ENCODE measurements around the gene PPP1R16B. TPM values are rescaled to one million over a fixed set of nuclear protein-coding genes. Genes with fewer than 3 reads are reported as not detected.
"Not testable (repeated sequence)": the region's sequence is repeated elsewhere in the genome, so short reads cannot be mapped to it uniquely, and the experiment has no call there.

Gene PPP1R16B
- total RNA-seq, 2 donors from 2014 or later, result 45.6 to 60.9 TPM

DNA sequence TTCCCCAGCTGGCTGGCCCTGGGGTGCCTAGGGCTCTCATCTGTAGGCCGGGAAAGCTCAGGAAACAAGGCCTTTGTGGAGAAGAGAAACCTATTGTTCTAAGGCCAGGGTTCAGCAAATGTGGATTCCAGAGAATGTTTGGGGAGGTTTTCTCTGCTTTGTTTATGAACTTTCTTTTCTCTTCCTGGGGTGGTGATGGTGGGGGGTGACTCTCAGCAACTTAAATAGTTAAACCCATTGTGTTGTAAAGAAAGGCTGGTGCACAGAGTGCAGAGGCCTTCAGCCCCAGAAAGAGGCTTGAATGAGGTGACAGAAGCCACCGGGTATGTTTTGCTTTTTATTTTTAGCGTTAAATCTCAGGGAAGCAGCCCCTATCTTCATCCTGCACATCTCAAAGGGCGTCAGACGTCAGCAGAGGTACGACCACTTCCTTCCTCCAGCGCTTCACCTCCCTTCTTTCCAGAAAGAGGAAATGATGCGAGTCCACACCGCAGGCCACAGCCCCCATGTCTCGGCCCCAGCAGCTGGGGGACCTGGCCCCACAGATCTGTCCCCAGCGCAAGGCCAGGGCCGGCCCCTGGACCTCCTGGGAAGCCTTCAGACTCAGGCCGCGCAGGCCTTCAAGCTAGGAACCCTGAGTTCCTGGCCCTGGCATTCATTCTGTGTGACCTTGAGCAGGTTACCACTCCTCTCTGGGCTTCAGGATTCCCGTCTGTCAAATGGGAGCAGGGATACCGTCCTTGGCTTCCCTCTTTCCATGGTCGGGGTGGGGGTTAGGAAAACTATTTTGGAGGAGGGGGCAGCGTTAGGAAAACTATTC lies 605 bp upstream of the PPP1R16B start:
- Mint-ChIP-seq H3K27me3 (no peaks in the 10 kb centered on the region), H3K36me3 (ENCODE audit: low read depth) (peaks cover 3% of the 10 kb centered on the region), H3K4me1 (peaks cover 44% of the 10 kb centered on the region), H3K27ac (peak overlapping the region; percentile 98), H3K4me3 (peak overlapping the region; percentile 93)
- H3K9me3 ChIP-seq (ENCODE audit: control insufficient read depth, low read length, poor library complexity, severe bottlenecking), result no peaks in the 10 kb centered on the region
- DNase-seq (peak; percentile 58 to 71 (median 64)), ATAC-seq (peak; percentile 82)

DNA sequence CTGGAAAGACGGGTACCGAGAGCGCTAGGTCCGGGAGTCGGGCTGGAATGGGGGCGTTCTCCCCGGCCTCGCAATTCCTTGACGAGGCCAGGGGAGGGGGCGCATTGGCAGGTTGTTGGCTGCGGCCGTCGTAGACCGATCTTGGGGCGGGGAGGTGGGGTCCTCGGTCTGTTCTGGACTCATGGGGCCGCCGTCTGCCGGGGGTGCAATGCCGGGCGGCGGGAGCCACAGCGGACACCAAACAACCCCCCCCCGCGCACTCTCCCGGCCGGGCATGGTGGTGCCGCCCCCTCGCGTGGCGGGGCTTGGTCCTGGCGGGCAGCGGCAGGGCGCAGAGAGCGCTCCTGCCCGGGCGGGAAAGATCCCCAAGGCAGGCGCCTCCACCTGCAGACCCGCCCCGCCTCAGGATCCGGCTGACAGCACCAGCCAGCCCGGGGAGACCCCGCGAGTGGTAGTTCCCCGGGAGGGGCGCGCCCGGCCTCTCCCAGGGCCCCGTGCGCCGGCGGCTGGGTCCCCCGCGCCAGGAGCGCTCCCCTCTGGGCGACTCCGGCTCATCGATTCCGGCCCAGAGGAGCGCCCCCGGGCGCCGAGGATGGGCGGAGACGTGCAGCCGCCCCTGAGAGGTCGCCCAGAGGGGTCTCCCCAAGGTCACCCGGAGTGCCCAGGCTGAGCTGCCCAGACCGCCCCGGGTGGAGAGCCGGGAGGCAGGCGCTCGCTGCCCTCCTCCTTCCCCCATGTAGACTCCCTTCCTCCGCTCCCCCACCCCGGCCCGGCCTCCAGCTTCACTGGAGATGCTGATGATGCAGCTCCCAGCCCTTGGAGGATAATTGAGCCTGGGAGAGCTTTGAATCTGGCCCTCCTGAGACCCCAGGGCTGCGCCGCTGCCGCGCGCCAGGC lies 709 bp downstream of the PPP1R16B start:
- peaks cover 3% of the 10 kb centered on the region for H3K36me3 Mint-ChIP-seq (ENCODE audit: low read depth)
- H3K27ac Mint-ChIP-seq, result peak overlapping the region; percentile 98
- no peaks in the 10 kb centered on the region for H3K9me3 ChIP-seq (ENCODE audit: control insufficient read depth, low read length, poor library complexity, severe bottlenecking)
- no peaks in the 10 kb centered on the region for H3K27me3 Mint-ChIP-seq
- H3K4me1 Mint-ChIP-seq, result peaks cover 56% of the 10 kb centered on the region
- DNase-seq (peak; percentile 41 to 46 (median 46)), ATAC-seq (peak; percentile 13)
- H3K4me3 Mint-ChIP-seq, result peak overlapping the region; percentile 93

DNA sequence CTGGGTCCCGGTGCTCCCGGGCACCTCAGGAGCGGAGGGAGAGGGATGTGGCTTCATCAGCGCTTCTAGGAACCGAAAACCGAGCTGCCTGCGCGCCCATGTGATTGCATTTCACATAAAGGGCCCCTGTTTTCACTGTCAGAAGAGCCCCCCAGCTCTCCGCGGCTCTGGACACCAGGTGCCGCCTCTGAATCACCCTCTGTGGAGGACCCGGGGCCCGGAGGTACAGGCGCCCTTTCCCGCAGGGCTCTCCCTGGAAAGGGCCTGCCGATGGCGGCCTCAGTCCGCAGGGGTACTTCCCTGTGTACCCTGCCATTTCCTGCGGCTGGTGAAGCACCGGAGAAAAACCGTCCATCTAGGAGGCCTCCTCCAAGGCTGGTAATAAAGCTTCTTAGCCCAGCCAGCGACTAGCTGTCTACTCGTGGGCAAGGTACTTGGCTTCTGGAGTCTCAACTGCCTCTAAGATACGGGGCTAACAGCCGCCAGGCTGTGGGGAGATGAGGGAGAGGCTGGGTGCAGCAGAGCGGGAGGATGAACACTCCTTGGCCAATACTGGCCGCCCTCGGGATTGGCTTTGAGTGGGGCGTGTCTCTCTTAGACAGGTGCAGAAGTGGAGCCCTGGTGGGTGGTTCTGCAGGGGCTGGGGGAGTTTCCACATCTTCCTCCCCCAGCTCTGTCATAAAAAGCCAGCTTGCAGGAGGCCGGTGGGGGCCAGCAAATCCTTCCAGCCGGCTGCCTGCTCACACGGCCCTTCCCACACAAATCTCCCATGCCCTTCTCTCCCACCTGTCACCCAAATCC lies 1.6 kb downstream of the PPP1R16B start:
- no peaks in the 10 kb centered on the region for H3K9me3 ChIP-seq (ENCODE audit: control insufficient read depth, low read length, poor library complexity, severe bottlenecking)
- H3K4me1 Mint-ChIP-seq, result peaks cover 63% of the 10 kb centered on the region
- peak; percentile 21 to 45 (median 42) for DNase-seq
- ATAC-seq, result peak; percentile 26
- H3K36me3 Mint-ChIP-seq (ENCODE audit: low read depth), result peaks cover 5% of the 10 kb centered on the region
- peak overlapping the region; percentile 96 for H3K27ac Mint-ChIP-seq
- no peaks in the 10 kb centered on the region for H3K27me3 Mint-ChIP-seq
- peak overlapping the region; percentile 93 for H3K4me3 Mint-ChIP-seq

DNA sequence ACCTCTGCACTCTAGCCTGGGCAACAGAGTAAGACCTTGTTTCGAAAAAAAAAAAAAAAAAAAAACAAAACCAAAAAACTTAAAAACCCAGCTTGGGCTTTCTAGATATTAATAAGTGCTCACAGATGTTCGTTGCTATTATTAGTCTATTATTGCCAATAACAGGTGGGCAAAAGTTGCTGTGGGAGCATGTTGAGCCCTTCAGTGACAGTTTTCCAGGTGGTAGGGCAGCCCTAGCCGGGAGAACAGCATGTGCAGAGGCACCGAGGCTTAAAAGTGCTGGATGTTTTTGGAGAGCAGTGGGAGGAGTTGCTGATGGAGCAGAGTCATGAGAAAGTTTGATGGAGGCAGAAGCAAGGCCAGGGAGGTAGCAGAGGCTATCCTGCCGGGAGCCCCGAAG lies 4.4 kb downstream of the PPP1R16B start:
- Mint-ChIP-seq H3K27ac (peak overlapping the region; percentile 96), H3K27me3 (no peaks in the 10 kb centered on the region), H3K36me3 (ENCODE audit: low read depth) (peaks cover 5% of the 10 kb centered on the region), H3K4me1 (peaks cover 58% of the 10 kb centered on the region), H3K4me3 (peak overlapping the region; percentile 66)
- no peak for DNase-seq
- no peaks in the 10 kb centered on the region for H3K9me3 ChIP-seq (ENCODE audit: control insufficient read depth, low read length, poor library complexity, severe bottlenecking)
- no peak for ATAC-seq

DNA sequence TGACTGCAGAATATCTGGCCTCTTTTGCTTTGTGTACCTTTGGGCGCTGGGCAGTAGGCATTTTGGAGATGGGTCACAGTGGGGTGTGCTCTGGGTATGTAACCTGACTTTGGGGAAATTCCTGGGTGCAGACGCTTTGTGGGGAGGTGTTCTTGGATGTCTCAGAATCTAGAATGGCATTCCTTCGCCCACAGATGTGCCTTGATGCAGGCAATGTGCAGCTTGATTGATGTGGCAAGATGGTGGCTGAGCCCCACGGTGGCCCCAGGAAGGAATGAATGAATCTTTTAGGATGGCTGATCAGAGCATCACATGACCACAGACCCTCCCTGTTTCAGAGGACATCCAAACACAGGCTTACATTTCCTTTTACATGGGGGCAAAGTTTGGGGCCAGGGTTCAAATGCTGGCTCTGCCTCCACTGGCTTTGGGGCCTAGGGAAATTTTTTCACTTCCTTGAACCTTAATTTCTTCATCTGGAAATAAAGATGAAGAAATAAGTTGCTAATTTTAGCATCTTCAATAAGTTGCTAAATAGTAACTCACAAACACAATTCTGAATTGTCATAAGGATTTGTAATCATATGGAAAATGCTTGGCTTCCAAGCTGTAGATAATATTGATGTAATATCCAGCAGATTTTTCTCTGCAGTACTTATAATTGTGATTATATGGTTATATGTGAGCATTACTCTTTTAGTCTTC lies 5.6 kb downstream of the PPP1R16B start:
- Mint-ChIP-seq H3K4me3 (peak overlapping the region; percentile 41), H3K36me3 (ENCODE audit: low read depth) (peaks cover 5% of the 10 kb centered on the region), H3K27ac (peak overlapping the region; percentile 68), H3K4me1 (peaks cover 58% of the 10 kb centered on the region), H3K27me3 (no peaks in the 10 kb centered on the region)
- ATAC-seq (peak; percentile 10), DNase-seq (no peak)
- no peaks in the 10 kb centered on the region for H3K9me3 ChIP-seq (ENCODE audit: control insufficient read depth, low read length, poor library complexity, severe bottlenecking)

DNA sequence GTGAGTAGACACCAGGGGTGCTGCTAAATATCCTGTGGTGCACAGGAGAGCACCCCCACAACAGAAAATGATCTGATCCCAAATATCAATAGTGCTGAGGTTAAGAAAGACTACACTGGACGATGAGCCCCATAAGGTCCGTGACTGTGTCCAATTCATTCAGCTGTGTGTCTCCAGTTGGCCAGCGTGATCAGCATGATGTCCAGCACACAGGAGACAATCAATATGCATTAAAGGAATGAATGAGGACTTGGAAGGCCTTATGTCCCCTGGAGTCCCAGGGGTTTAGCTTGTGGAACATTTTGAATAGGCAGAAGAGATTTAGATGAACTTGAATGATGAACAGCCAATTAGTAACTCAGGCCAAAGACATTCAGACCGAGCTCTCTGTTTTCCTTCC lies 6.3 kb downstream of the PPP1R16B start:
- H3K27me3 Mint-ChIP-seq, result no peaks in the 10 kb centered on the region
- H3K4me1 Mint-ChIP-seq, result peaks cover 63% of the 10 kb centered on the region
- no peaks in the 10 kb centered on the region for H3K9me3 ChIP-seq (ENCODE audit: control insufficient read depth, low read length, poor library complexity, severe bottlenecking)
- H3K27ac Mint-ChIP-seq, result peak overlapping the region; percentile 68
- peaks cover 5% of the 10 kb centered on the region for H3K36me3 Mint-ChIP-seq (ENCODE audit: low read depth)
- H3K4me3 Mint-ChIP-seq, result peak overlapping the region; percentile 41
- no peak for ATAC-seq
- no peak for DNase-seq

DNA sequence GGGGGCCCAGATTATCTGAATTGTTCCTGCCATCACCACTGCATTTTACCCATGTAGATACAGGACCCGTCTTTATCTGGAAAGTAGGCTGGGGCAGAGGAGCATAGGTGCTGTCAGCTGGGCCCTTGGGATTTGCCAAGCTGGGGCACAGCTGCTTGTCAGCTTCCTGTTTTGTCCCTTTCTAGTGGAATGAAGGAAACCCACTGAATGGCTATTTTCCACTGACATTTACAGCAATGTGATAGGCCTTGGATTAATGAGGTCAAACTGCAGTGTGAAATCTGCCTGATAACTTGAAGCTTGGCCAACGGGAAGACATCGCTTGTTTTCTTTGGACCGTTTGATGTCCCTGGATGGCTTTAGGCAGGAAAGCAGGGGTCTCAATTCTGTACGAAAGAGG lies 6.7 kb downstream of the PPP1R16B start:
- ATAC-seq, result no peak
- DNase-seq, result no peak
- no peaks in the 10 kb centered on the region for H3K9me3 ChIP-seq (ENCODE audit: control insufficient read depth, low read length, poor library complexity, severe bottlenecking)
- H3K36me3 Mint-ChIP-seq (ENCODE audit: low read depth), result peaks cover 5% of the 10 kb centered on the region
- H3K4me1 Mint-ChIP-seq, result peaks cover 63% of the 10 kb centered on the region
- H3K27me3 Mint-ChIP-seq, result no peaks in the 10 kb centered on the region
- no peak overlapping the region for H3K4me3 Mint-ChIP-seq
- peak overlapping the region; percentile 68 for H3K27ac Mint-ChIP-seq

DNA sequence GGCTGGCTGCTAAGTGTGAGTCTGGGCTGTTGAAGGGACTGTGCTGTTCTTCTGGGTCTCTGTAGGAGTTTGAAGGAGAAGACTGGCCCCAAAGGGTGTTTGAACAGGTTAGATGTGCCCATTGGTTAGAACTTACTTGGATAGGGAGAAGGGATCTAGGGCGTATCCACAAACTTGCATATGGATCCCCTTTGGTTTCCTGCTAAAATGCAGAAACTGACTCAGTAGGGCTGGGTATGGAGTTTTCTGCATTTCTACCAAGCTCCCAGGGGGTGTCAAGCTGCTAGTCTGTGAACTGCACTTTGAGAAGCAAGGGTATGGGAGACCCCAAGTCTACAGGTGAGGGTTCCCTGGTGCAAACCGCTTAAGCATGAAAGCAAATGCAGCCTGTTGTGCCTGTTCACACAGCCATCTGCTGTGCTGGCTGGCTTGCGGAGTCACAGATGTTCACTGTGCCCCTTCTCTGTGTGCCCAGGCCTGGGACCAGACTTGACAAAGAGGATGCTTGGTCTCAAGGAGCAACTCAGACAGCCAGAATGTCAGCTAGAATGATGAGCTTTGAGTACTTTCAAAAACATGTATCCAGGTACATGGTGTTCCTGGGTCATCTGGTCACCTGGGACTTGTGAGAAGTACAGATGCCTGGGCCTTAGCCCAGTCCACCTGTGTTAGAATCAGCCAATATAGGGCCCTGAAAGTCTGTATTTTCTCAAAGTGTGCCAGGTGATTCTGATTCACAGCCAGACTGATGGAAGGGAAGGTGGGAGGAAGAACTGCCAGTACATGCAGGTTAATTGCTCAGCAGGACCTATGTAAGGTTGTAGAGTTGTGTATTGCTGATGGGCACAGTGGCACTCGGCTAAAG lies 7.4 kb downstream of the PPP1R16B start:
- peak overlapping the region; percentile 19 for H3K4me3 Mint-ChIP-seq
- peak overlapping the region; percentile 68 for H3K27ac Mint-ChIP-seq

DNA sequence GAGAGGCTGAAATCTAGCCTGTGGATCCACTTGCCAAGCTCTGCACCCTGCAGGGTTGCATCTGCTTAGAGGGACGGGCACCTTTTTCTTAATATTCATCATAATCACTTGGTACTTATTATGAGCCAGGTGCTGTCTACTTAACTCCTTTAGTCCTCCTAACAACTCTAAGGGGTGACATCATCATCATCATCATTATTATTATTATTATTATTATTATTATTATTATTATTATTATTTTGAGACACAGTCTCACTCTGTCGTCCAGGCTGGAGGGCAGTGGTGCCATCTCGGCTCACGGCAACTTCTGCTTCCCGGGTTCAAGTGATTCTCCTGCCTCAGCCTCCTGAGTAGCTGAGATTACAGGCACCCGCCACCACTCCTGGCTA lies 8.1 kb downstream of the PPP1R16B start:
- not testable (repeated sequence) for H3K27ac Mint-ChIP-seq; H3K36me3 Mint-ChIP-seq (ENCODE audit: low read depth); DNase-seq; H3K9me3 ChIP-seq (ENCODE audit: control insufficient read depth, low read length, poor library complexity, severe bottlenecking); H3K4me3 Mint-ChIP-seq; ATAC-seq; H3K27me3 Mint-ChIP-seq
- peaks cover 62% of the 10 kb centered on the region for H3K4me1 Mint-ChIP-seq

More for the DNA sequence above, 7.4 kb downstream of the PPP1R16B start:
- Mint-ChIP-seq H3K4me1 (peaks cover 62% of the 10 kb centered on the region), H3K27me3 (no peaks in the 10 kb centered on the region), H3K36me3 (ENCODE audit: low read depth) (peaks cover 3% of the 10 kb centered on the region)
- ATAC-seq (no peak), DNase-seq (no peak)
- no peaks in the 10 kb centered on the region for H3K9me3 ChIP-seq (ENCODE audit: control insufficient read depth, low read length, poor library complexity, severe bottlenecking)

DNA sequence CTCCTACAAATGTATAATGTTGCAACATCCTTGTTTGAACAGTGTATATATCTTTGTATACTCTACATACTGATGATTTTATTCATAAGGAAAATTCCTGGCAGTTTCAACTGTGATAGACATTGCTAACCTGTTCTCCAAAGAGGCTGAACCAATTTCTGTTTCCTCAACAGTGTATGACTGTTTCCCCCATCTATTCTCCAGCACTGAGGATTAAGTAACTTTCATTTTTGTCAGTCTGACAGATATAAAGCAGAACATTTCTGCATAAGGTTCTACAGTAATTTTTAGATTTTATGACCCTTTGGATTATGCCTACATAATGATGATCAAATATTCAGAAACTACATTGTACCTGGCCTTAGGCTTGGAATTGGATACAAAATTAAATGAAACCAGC lies 9.9 kb downstream of the PPP1R16B start:
- no peak for ATAC-seq
- no peak overlapping the region for H3K4me3 Mint-ChIP-seq
- no peaks in the 10 kb centered on the region for H3K27me3 Mint-ChIP-seq
- H3K36me3 Mint-ChIP-seq (ENCODE audit: low read depth), result peaks cover 3% of the 10 kb centered on the region
- no peak for DNase-seq
- H3K4me1 Mint-ChIP-seq, result peaks cover 45% of the 10 kb centered on the region
- H3K27ac Mint-ChIP-seq, result peak overlapping the region; percentile 68
- no peaks in the 10 kb centered on the region for H3K9me3 ChIP-seq (ENCODE audit: control insufficient read depth, low read length, poor library complexity, severe bottlenecking)

DNA sequence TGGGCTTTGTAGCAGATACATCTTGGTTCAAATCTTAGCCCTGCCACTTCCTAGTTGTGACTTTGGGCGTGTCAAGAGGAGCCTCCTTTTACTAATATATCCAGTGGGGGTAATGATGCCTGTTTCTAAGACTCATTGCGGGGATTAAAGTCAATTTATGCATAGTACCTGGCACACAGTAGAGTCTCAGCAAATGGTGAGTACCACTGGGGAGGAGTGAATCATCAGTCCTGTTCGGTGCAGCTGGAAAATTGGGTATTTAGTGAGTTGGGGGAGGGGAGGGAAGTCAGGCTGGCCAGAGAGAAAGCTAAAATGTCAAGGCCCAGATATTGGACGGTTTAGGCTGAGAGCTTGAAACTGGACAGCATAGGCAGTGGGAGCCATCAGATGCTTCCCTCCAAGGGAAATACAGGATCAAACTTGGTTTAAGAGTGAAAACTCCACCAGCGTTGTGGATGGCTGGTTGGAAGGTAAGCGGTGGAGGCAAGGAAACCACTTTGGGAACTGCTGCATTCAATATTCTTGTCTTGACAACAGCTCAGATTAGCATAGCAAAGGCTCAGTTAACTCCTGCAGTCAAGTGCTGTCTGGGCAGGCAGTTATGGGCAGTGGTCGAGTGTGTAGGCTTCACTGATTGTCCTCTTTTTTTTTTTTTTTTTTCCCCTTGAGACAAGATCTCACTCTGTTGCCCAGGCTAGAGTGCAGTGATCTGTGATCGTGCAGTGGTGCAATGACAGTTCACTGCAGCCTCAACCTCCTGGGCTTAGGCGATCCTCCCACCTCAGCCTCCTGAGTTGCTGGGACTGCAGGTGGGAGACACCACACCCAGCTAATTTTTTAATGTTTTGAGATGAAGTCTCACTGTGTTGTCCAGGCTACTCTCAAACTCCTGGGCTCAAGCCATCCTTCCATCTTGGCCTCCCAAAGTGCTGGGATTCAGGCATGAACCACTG lies 12.9 kb downstream of the PPP1R16B start:
- ATAC-seq, result peak; percentile 10
- H3K4me1 Mint-ChIP-seq, result peaks cover 38% of the 10 kb centered on the region
- no peaks in the 10 kb centered on the region for H3K9me3 ChIP-seq (ENCODE audit: control insufficient read depth, low read length, poor library complexity, severe bottlenecking)
- no peaks in the 10 kb centered on the region for H3K36me3 Mint-ChIP-seq (ENCODE audit: low read depth)
- no peaks in the 10 kb centered on the region for H3K27me3 Mint-ChIP-seq
- H3K4me3 Mint-ChIP-seq, result peak overlapping the region; percentile 28
- no peak for DNase-seq
- H3K27ac Mint-ChIP-seq, result peak overlapping the region; percentile 92

All from T-helper 17 cell (primary cell).